ENCODE data around the gene CFAP46. TPM values are rescaled to one million over a fixed set of nuclear protein-coding genes. Genes with fewer than 3 reads are reported as not detected.

Gene CFAP46
- total and polyA plus RNA-seq, 2 of the 4 experiments (the other 2 are of a cell fraction), result 1.3 to 1.8 TPM

GRCh38 chr10:132990684-132991545, 48.5 kb upstream of the CFAP46 start (continued):
- no peak for TF ChIP-seq POLR2A (IDR thresholded peaks at IDR 0.05; ENCODE audit: low read depth, low read length)

- no peak overlapping the region for H4K8ac ChIP-seq (ENCODE audit: low read depth in 2 of 2, low read length in 2 of 2)
- H3K27ac ChIP-seq (ENCODE audit: insufficient read depth, low read length), result no peak overlapping the region
- H3K23ac ChIP-seq (ENCODE audit: low read depth, low read length), result no peak overlapping the region
- no peak overlapping the region for H3K14ac ChIP-seq (replicated peaks; ENCODE audit: low read depth, low read length)
- CTCF ChIA-PET, result no interaction called here
- ATAC-seq (ENCODE audit: low read depth) (no peak), DNase-seq (no peak)
- no peak overlapping the region for H3K4ac ChIP-seq (ENCODE audit: low read depth, low read length)
- no peaks in the 10 kb centered on the region for H3K9me3 ChIP-seq (ENCODE audit: control insufficient read depth, insufficient read depth, low read length)
- dilution Hi-C loops (cut with HindIII; ENCODE audit: low sequenced_read_pairs, unreplicated experiment) (no loop called here), in situ Hi-C loops (cut with MboI; ENCODE audit: low sequenced_read_pairs) (no loop called here), intact Hi-C loops (cut with micrococcal nuclease) (no loop called here)
- H3K18ac ChIP-seq (ENCODE audit: low read depth, low read length), result no peak overlapping the region
- H2BK120ac ChIP-seq (ENCODE audit: low read depth, low read length), result no peak overlapping the region
- no peaks in the 10 kb centered on the region for H4K20me1 ChIP-seq (ENCODE audit: insufficient read depth, low read length)
- no peak overlapping the region for H4K91ac ChIP-seq (ENCODE audit: insufficient read depth, low read depth, low read length)
- WGBS, 2 experiments (ENCODE audit: extremely low coverage in 2 of 2, insufficient read length in 1 of 2), result 91% methylated on average over 16 of the region's 46 CpGs; no CpG with 5 or more reads in 1 of the 2 experiments
- H2BK20ac ChIP-seq (ENCODE audit: low read depth, low read length), result no peak overlapping the region
- no peak overlapping the region for H2BK15ac ChIP-seq (ENCODE audit: low read depth, low read length)
- H3K79me1 ChIP-seq (ENCODE audit: low read depth in 1 of 2, low read length in 2 of 2), result no peaks in the 10 kb centered on the region
- H2BK5ac ChIP-seq (ENCODE audit: low read depth, low read length, poor library complexity, severe bottlenecking), result no peak overlapping the region
- H2AK9ac ChIP-seq (replicated peaks; ENCODE audit: low read depth, low read length, poor library complexity), result no peak overlapping the region
- BruUV-seq (replicated peaks), result no TSS peak
- H3K4me1 ChIP-seq (ENCODE audit: control insufficient read depth, insufficient read depth, low read length), result no peaks in the 10 kb centered on the region
- no peaks in the 10 kb centered on the region for H3K9me1 ChIP-seq (ENCODE audit: insufficient read depth, low read length)
- no peak overlapping the region for H3K56ac ChIP-seq (ENCODE audit: extremely low read depth, insufficient read depth, low read length)
- H2AFZ ChIP-seq (replicated peaks; ENCODE audit: low read length, poor library complexity), result no peak overlapping the region
- no peak overlapping the region for H3K9ac ChIP-seq (ENCODE audit: low read depth, low read length)
- no peak overlapping the region for H3K4me3 ChIP-seq (ENCODE audit: insufficient read depth, low read depth, low read length)
- peaks cover 7% of the 10 kb centered on the region; the same call in 1 of the 2 replicates for H3K27me3 ChIP-seq (ENCODE audit: control insufficient read depth, insufficient read depth, low read length)
- no peak overlapping the region for H4K5ac ChIP-seq (ENCODE audit: low read depth, low read length)
- TF ChIP-seq NFE2L2 (IDR thresholded peaks at IDR 0.05; ENCODE audit: low read depth, low read length) (no peak), CTCF (conservative IDR thresholded peaks at IDR 0.05; ENCODE audit: low read depth, low read length) (no peak), MAFK (IDR thresholded peaks at IDR 0.05; ENCODE audit: low read depth, low read length) (no peak), CEBPB (IDR thresholded peaks at IDR 0.05; ENCODE audit: low read depth, low read length) (no peak), MXI1 (IDR thresholded peaks at IDR 0.05; ENCODE audit: borderline replicate concordance, low read depth, low read length) (no peak)
- H3K4me2 ChIP-seq (ENCODE audit: low read depth, low read length), result no peak overlapping the region
- no peaks in the 10 kb centered on the region for H3K36me3 ChIP-seq (ENCODE audit: control insufficient read depth, insufficient read depth, low read length)
- POLR2A ChIA-PET (ENCODE audit: unreplicated experiment), result no interaction called here
- H2AK5ac ChIP-seq (ENCODE audit: low read depth, low read length), result no peak overlapping the region
These were observed 47.4 kb upstream of the CFAP46 start for GRCh38 chr10:132989476-132990415.
